Ramos (cell line): ENCODE data around the gene CNTNAP2.

Source experiments
- in situ Hi-C: fragments of 300-500 bp; cut with MboI; formaldehyde crosslinking; loops from one replicate; pipeline ENCODE4 v1.14.3; 2022; ENCODE audit warnings: low sequenced_read_pairs; ENCODE audit not compliant: unreplicated experiment

The CNTNAP2 gene

GRCh38 chr7:146116521-146117222, at the start of gene CNTNAP2:
TSS of gene CNTNAP2 (plus strand) at chr7:146116801. CDS start at chr7:146116877, 76 bp downstream.
- in situ Hi-C loops, result no loop called here

- in situ Hi-C loops, result no loop called here
These were observed 48.7 kb upstream of the CNTNAP2 start for GRCh38 chr7:146067880-146068279.

GRCh38 chr7:146074195-146074765, 42.3 kb upstream of the CNTNAP2 start:
- in situ Hi-C loops, result no loop called here

- in situ Hi-C loops, result no loop called here
These were observed 40.3 kb upstream of the CNTNAP2 start for GRCh38 chr7:146076344-146076743.

GRCh38 chr7:146084086-146084485, 32.5 kb upstream of the CNTNAP2 start:
- in situ Hi-C loops, result loop anchor here (10.0 kb wide), 1 partner anchor 1049 kb away; no protein-coding TSS in a partner anchor

- in situ Hi-C loops, result no loop called here
These were observed 26.5 kb upstream of the CNTNAP2 start for GRCh38 chr7:146090023-146090645.

- in situ Hi-C loops, result no loop called here
These were observed 22.2 kb upstream of the CNTNAP2 start for GRCh38 chr7:146094356-146094755.

GRCh38 chr7:146096994-146097393, 19.6 kb upstream of the CNTNAP2 start:
- in situ Hi-C loops, result no loop called here

GRCh38 chr7:146106319-146106718, 10.3 kb upstream of the CNTNAP2 start:
- in situ Hi-C loops, result no loop called here

GRCh38 chr7:146112755-146113154, 3.8 kb upstream of the CNTNAP2 start:
- in situ Hi-C loops, result no loop called here

GRCh38 chr7:146115548-146115850, 1.1 kb upstream of the CNTNAP2 start:
- in situ Hi-C loops, result no loop called here

- in situ Hi-C loops, result no loop called here
These were observed 615 bp upstream of the CNTNAP2 start for GRCh38 chr7:146115851-146116520.

- in situ Hi-C loops, result no loop called here
These were observed 975 bp downstream of the CNTNAP2 start for GRCh38 chr7:146117576-146117975.

- in situ Hi-C loops, result no loop called here
These were observed 2.4 kb downstream of the CNTNAP2 start for GRCh38 chr7:146119002-146119401.

GRCh38 chr7:146123715-146124114, 7.1 kb downstream of the CNTNAP2 start:
- in situ Hi-C loops, result no loop called here

GRCh38 chr7:146126767-146127509, 10.3 kb downstream of the CNTNAP2 start:
- in situ Hi-C loops, result no loop called here

- in situ Hi-C loops, result no loop called here
These were observed 12.7 kb downstream of the CNTNAP2 start for GRCh38 chr7:146129296-146129695.

GRCh38 chr7:146129997-146130396, 13.4 kb downstream of the CNTNAP2 start:
- in situ Hi-C loops, result no loop called here

GRCh38 chr7:146131701-146132100, 15.1 kb downstream of the CNTNAP2 start:
- in situ Hi-C loops, result no loop called here

- in situ Hi-C loops, result no loop called here
These were observed 19.8 kb downstream of the CNTNAP2 start for GRCh38 chr7:146136357-146136875.
